BLaER1 (cell line): ENCODE results near the gene USP3.

ENCODE experiments used
- H3K27ac ChIP-seq: shearing (Covaris generic); formaldehyde crosslinking; 2 replicates; pipeline ENCODE4 v1.8.1; 2022
- H3K27me3 ChIP-seq: shearing (Covaris generic); formaldehyde crosslinking; 2 replicates; pipeline ENCODE4 v1.8.1; 2022
- H3K36me3 ChIP-seq: shearing (Covaris generic); formaldehyde crosslinking; 2 replicates; pipeline ENCODE4 v1.8.1; 2022
- H3K4me1 ChIP-seq: shearing (Covaris generic); formaldehyde crosslinking; 2 replicates; pipeline ENCODE4 v1.8.1; 2022
- H3K4me2 ChIP-seq: shearing (Covaris generic); formaldehyde crosslinking; 2 replicates; pipeline ENCODE4 v1.8.1; 2022
- H3K4me3 ChIP-seq: shearing (Covaris generic); formaldehyde crosslinking; 2 replicates; pipeline ENCODE4 v1.8.1; 2022
- H3K9ac ChIP-seq: shearing (Covaris generic); formaldehyde crosslinking; 2 replicates; pipeline ENCODE4 v1.8.1; 2022
- H3K9me3 ChIP-seq: shearing (Covaris generic); formaldehyde crosslinking; 2 replicates; pipeline ENCODE4 v1.8.1; 2022
- H4K20me1 ChIP-seq: shearing (Covaris generic); formaldehyde crosslinking; 2 replicates; pipeline ENCODE4 v1.8.1; 2022
- Cebpa-rat ChIP-seq: shearing (Covaris generic); IDR thresholded peaks from 2 replicates; pipeline ENCODE4 v1.8.1; 2022

Gene USP3

GRCh38 chr15:63495780-63496488 lies 8.5 kb upstream of the USP3 start:
- Histone ChIP-seq H3K4me2 (no peak overlapping the region), H3K4me3 (no peak overlapping the region), H4K20me1 (no peaks in the 10 kb centered on the region), H3K27ac (no peak overlapping the region), H3K4me1 (peaks cover 64% of the 10 kb centered on the region), H3K9ac (no peak overlapping the region), H3K27me3 (no peaks in the 10 kb centered on the region), H3K36me3 (no peaks in the 10 kb centered on the region), H3K9me3 (no peaks in the 10 kb centered on the region)
- TF ChIP-seq Cebpa-rat, result no peak

- peak overlapping the region; percentile 78 for H3K4me2 ChIP-seq
- H4K20me1 ChIP-seq, result no peaks in the 10 kb centered on the region
- H3K9ac ChIP-seq, result peak overlapping the region; percentile 7; the same call in 1 of the 2 replicates
- peak; percentile 97 for TF ChIP-seq Cebpa-rat
- no peaks in the 10 kb centered on the region for H3K36me3 ChIP-seq
- no peak overlapping the region for H3K4me3 ChIP-seq
- H3K27ac ChIP-seq, result peak overlapping the region; percentile 59
- H3K27me3 ChIP-seq, result no peaks in the 10 kb centered on the region
- no peaks in the 10 kb centered on the region for H3K9me3 ChIP-seq
- peaks cover 75% of the 10 kb centered on the region for H3K4me1 ChIP-seq
Observed at GRCh38 chr15:63497642-63498467, 6.5 kb upstream of the USP3 start.

- Histone ChIP-seq H3K9me3 (no peaks in the 10 kb centered on the region), H3K36me3 (no peaks in the 10 kb centered on the region), H3K27me3 (no peaks in the 10 kb centered on the region), H3K27ac (no peak overlapping the region), H3K4me3 (no peak overlapping the region), H4K20me1 (no peaks in the 10 kb centered on the region), H3K4me1 (peaks cover 74% of the 10 kb centered on the region), H3K4me2 (peak overlapping the region; percentile 97), H3K9ac (no peak overlapping the region)
- TF ChIP-seq Cebpa-rat, result no peak
Observed at GRCh38 chr15:63499175-63499549, 5.2 kb upstream of the USP3 start.

GRCh38 chr15:63499611-63500010 lies 4.8 kb upstream of the USP3 start:
- Histone ChIP-seq H3K27ac (no peak overlapping the region), H3K36me3 (no peaks in the 10 kb centered on the region), H3K9me3 (no peaks in the 10 kb centered on the region), H3K9ac (no peak overlapping the region), H3K4me1 (peaks cover 72% of the 10 kb centered on the region), H4K20me1 (no peaks in the 10 kb centered on the region), H3K27me3 (no peaks in the 10 kb centered on the region), H3K4me3 (no peak overlapping the region), H3K4me2 (peak overlapping the region; percentile 97; the same call in 1 of the 2 replicates)
- no peak for TF ChIP-seq Cebpa-rat

GRCh38 chr15:63500265-63501250 lies 3.8 kb upstream of the USP3 start:
- Histone ChIP-seq H4K20me1 (peaks cover under 1% of the 10 kb centered on the region), H3K27me3 (no peaks in the 10 kb centered on the region), H3K4me2 (peak overlapping the region; percentile 97), H3K9ac (peak overlapping the region; percentile 66; the same call in 1 of the 2 replicates), H3K9me3 (no peaks in the 10 kb centered on the region), H3K4me1 (peaks cover 72% of the 10 kb centered on the region), H3K27ac (peak overlapping the region; percentile 94), H3K4me3 (peak overlapping the region; percentile 90), H3K36me3 (no peaks in the 10 kb centered on the region)
- no peak for TF ChIP-seq Cebpa-rat

- H3K27ac ChIP-seq, result peak overlapping the region; percentile 94
- H4K20me1 ChIP-seq, result peaks cover 10% of the 10 kb centered on the region
- no peaks in the 10 kb centered on the region for H3K9me3 ChIP-seq
- H3K27me3 ChIP-seq, result no peaks in the 10 kb centered on the region
- TF ChIP-seq Cebpa-rat, result no peak
- peak overlapping the region; percentile 90 for H3K4me3 ChIP-seq
- H3K4me1 ChIP-seq, result peaks cover 78% of the 10 kb centered on the region
- no peaks in the 10 kb centered on the region for H3K36me3 ChIP-seq
- H3K4me2 ChIP-seq, result peak overlapping the region; percentile 97
- H3K9ac ChIP-seq, result peak overlapping the region; percentile 66
Observed at GRCh38 chr15:63501256-63502089, 2.9 kb upstream of the USP3 start.

- H3K4me2 ChIP-seq, result peak overlapping the region; percentile 97
- H4K20me1 ChIP-seq, result peaks cover 17% of the 10 kb centered on the region
- no peaks in the 10 kb centered on the region for H3K9me3 ChIP-seq
- no peaks in the 10 kb centered on the region for H3K27me3 ChIP-seq
- peaks cover 79% of the 10 kb centered on the region for H3K4me1 ChIP-seq
- TF ChIP-seq Cebpa-rat, result no peak
- peak overlapping the region; percentile 90 for H3K4me3 ChIP-seq
- peak overlapping the region; percentile 94 for H3K27ac ChIP-seq
- H3K36me3 ChIP-seq, result no peaks in the 10 kb centered on the region
- peak overlapping the region; percentile 66 for H3K9ac ChIP-seq
Observed at GRCh38 chr15:63502137-63502766, 2.1 kb upstream of the USP3 start.
